ENCODE results near the gene ADARB2. TPM values are rescaled to one million over a fixed set of nuclear protein-coding genes. Genes with fewer than 3 reads are reported as not detected.
A peak's percentile ranks its signal among the peaks of the same experiment; 100 is the strongest.

Gene ADARB2
- total and polyA plus RNA-seq, 2 experiments from 2014 or later, result 0.13 to 0.48 TPM

GRCh38 chr10:1610986-1611770 is 126.1 kb downstream of the ADARB2 start:
- Histone ChIP-seq H3K4me1 (ENCODE audit: insufficient read depth) (no peaks in the 10 kb centered on the region), H3K4me2 (no peak overlapping the region), H3K9me2 (replicated peaks; ENCODE audit: insufficient read depth) (no peaks in the 10 kb centered on the region), H3K9me3 (ENCODE audit: low read depth) (no peaks in the 10 kb centered on the region), H2AFZ (no peak overlapping the region), H3K79me2 (no peaks in the 10 kb centered on the region), H3K4me3 (no peak overlapping the region), H4K20me1 (ENCODE audit: insufficient read depth, poor library complexity, severe bottlenecking) (no peaks in the 10 kb centered on the region), H3K36me3 (replicated peaks; ENCODE audit: insufficient read depth, low read depth) (no peaks in the 10 kb centered on the region), H3K27me3 (peaks cover 44% of the 10 kb centered on the region), H3K27ac (no peak overlapping the region)
- whole genome bisulfite sequencing (ENCODE audit: low lambda C conversion rate, missing lambda C conversion rate), result 90% methylated on average over 22 of the region's 22 CpGs
- TF ChIP-seq CTCF (IDR thresholded peaks at IDR 0.05; ENCODE audit: poor library complexity) (no peak), EZH2phosphoT487 (IDR thresholded peaks at IDR 0.05; ENCODE audit: low read depth, severe bottlenecking, unreplicated experiment) (no peak), EZH2 (IDR thresholded peaks at IDR 0.05; ENCODE audit: borderline replicate concordance) (no peak)
- no peak for DNase-seq (ENCODE audit: low spot score)

GRCh38 chr10:1609648-1609970 is 127.7 kb downstream of the ADARB2 start:
- Histone ChIP-seq H2AFZ (no peak overlapping the region), H4K20me1 (ENCODE audit: insufficient read depth, poor library complexity, severe bottlenecking) (no peaks in the 10 kb centered on the region), H3K4me2 (no peak overlapping the region), H3K9me3 (ENCODE audit: low read depth) (no peaks in the 10 kb centered on the region), H3K79me2 (no peaks in the 10 kb centered on the region), H3K4me1 (ENCODE audit: insufficient read depth) (no peaks in the 10 kb centered on the region), H3K36me3 (replicated peaks; ENCODE audit: insufficient read depth, low read depth) (no peaks in the 10 kb centered on the region), H3K9me2 (replicated peaks; ENCODE audit: insufficient read depth) (no peaks in the 10 kb centered on the region), H3K27me3 (peaks cover 44% of the 10 kb centered on the region), H3K4me3 (no peak overlapping the region), H3K27ac (no peak overlapping the region)
- TF ChIP-seq CTCF (IDR thresholded peaks at IDR 0.05; ENCODE audit: poor library complexity) (no peak), EZH2 (IDR thresholded peaks at IDR 0.05; ENCODE audit: borderline replicate concordance) (no peak), EZH2phosphoT487 (IDR thresholded peaks at IDR 0.05; ENCODE audit: low read depth, severe bottlenecking, unreplicated experiment) (no peak)
- WGBS (ENCODE audit: low lambda C conversion rate, missing lambda C conversion rate), result 77% methylated on average over 11 of the region's 11 CpGs
- no peak for DNase-seq (ENCODE audit: low spot score)

GRCh38 chr10:1608851-1609647 is 128.3 kb downstream of the ADARB2 start:
- no peaks in the 10 kb centered on the region for H3K9me3 ChIP-seq (ENCODE audit: low read depth)
- no peaks in the 10 kb centered on the region for H4K20me1 ChIP-seq (ENCODE audit: insufficient read depth, poor library complexity, severe bottlenecking)
- no peak for TF ChIP-seq EZH2 (IDR thresholded peaks at IDR 0.05; ENCODE audit: borderline replicate concordance)
- TF ChIP-seq CTCF (IDR thresholded peaks at IDR 0.05; ENCODE audit: poor library complexity), result no peak
- H2AFZ ChIP-seq, result no peak overlapping the region
- H3K27me3 ChIP-seq, result peaks cover 43% of the 10 kb centered on the region
- H3K27ac ChIP-seq, result no peak overlapping the region
- no peak overlapping the region for H3K4me3 ChIP-seq
- H3K4me1 ChIP-seq (ENCODE audit: insufficient read depth), result no peaks in the 10 kb centered on the region
- H3K9me2 ChIP-seq (replicated peaks; ENCODE audit: insufficient read depth), result no peaks in the 10 kb centered on the region
- no peaks in the 10 kb centered on the region for H3K36me3 ChIP-seq (replicated peaks; ENCODE audit: insufficient read depth, low read depth)
- 26% methylated on average over 24 of the region's 28 CpGs for WGBS (ENCODE audit: low lambda C conversion rate, missing lambda C conversion rate)
- no peaks in the 10 kb centered on the region for H3K79me2 ChIP-seq
- peak overlapping the region; percentile 56 for H3K4me2 ChIP-seq
- no peak for DNase-seq (ENCODE audit: low spot score)

All from hepatocyte (in vitro differentiated cells).